Endothelial cell of umbilical vein (primary cell): ENCODE measurements around the gene NKX1-1. TPM values are rescaled to one million over a fixed set of nuclear protein-coding genes. Genes with fewer than 3 reads are reported as not detected.

Source experiments
- BruUV-seq: library from RNA; stranded (reverse); fragments of 400-500 nt; replicated peaks from 2 replicates; lab custom pipeline; 2021; lab: Mats Ljungman, UMichigan
- CTCF ChIA-PET: fragments of 300-600, 350-600 bp; sonication (Branson Sonifier 250); formaldehyde crosslinking; loops from one replicate; lab custom pipeline; 2021; ENCODE audit warnings: antibody characterized with exemption, inconsistent platforms; lab: Charles Lee
- POLR2A ChIA-PET: fragments of 300-600, 350-600 bp; sonication (Branson Sonifier 250); formaldehyde crosslinking; loops from one replicate; lab custom pipeline; 2021; ENCODE audit warnings: antibody characterized with exemption, inconsistent platforms; lab: Charles Lee
- DNase-seq: peaks from one replicate; pipeline ENCODE4 v3.0.0-alpha.2; 2011; ENCODE audit warnings: low read depth, low spot score
- FAIRE-seq: peaks from 2 replicates; lab custom pipeline; 2011; peaks lifted over from hg19 to GRCh38; lab: Jason Lieb, UNC
- H2AFZ ChIP-seq: 2 replicates; pipeline ENCODE4 v1.6.0; 2012; ENCODE audit warnings: low read depth, low read length, control low read depth, inconsistent platforms
- H3K27ac ChIP-seq: 2 replicates; pipeline ENCODE4 v1.5.1; 2011; ENCODE audit warnings: low read depth, mild to moderate bottlenecking, control low read depth, low read length, moderate library complexity; ENCODE audit not compliant: insufficient read depth
- H3K27me3 ChIP-seq, 2 experiments: 2 replicates each; pipeline versions ENCODE4 v1.6.0 to v1.6.1; 2011; ENCODE audit warnings: low read length in 2 of 2, mixed read lengths in 1 of 2; ENCODE audit not compliant: control insufficient read depth in 2 of 2, insufficient read depth in 2 of 2
- H3K36me3 ChIP-seq, 2 experiments: 2 replicates in 1 of 2; 3 replicates in 1 of 2; pipeline ENCODE4 v1.5.1; 2011; ENCODE audit warnings: low read length in 2 of 2, mild to moderate bottlenecking in 1 of 2, moderate library complexity in 1 of 2; ENCODE audit not compliant: control insufficient read depth in 2 of 2, insufficient read depth in 2 of 2; ENCODE audit errors: extremely low read depth in 1 of 2
- H3K4me1 ChIP-seq: 3 replicates; pipeline ENCODE4 v1.5.1; 2011; ENCODE audit warnings: mild to moderate bottlenecking, low read length; ENCODE audit not compliant: control insufficient read depth, insufficient read depth; ENCODE audit errors: extremely low read depth
- H3K4me2 ChIP-seq: 2 replicates; pipeline ENCODE4 v1.6.1; 2011; ENCODE audit warnings: low read length, control low read depth, mixed read lengths; ENCODE audit not compliant: insufficient read depth
- H3K4me3 ChIP-seq, 3 experiments: fragments of 200-600 bp in 1 of 3; sonication (generic), shearing (Covaris generic) in 1 of 3; replicated peaks in 1 of 3; 2 replicates each; pipeline ENCODE4 v1.5.1; 2011 to 2016; ENCODE audit warnings: control low read depth in 3 of 3, low read length in 3 of 3, mild to moderate bottlenecking in 2 of 3, inconsistent platforms in 1 of 3, low read depth in 1 of 3, moderate library complexity in 1 of 3; ENCODE audit not compliant: insufficient read depth in 1 of 3
- H3K79me2 ChIP-seq: 2 replicates; pipeline ENCODE4 v1.6.0; 2012; ENCODE audit warnings: low read length, inconsistent platforms; ENCODE audit not compliant: control insufficient read depth, insufficient read depth
- H3K9ac ChIP-seq: replicated peaks from 2 replicates; pipeline ENCODE3; 2011; ENCODE audit warnings: low read length, control low read depth; ENCODE audit not compliant: insufficient read depth; ENCODE audit errors: extremely low read depth
- H3K9me1 ChIP-seq: replicated peaks from 3 replicates; pipeline ENCODE4 v1.6.0; 2011; ENCODE audit warnings: mild to moderate bottlenecking, low read length; ENCODE audit not compliant: control insufficient read depth, insufficient read depth; ENCODE audit errors: extremely low read depth
- H3K9me3 ChIP-seq: replicated peaks from 2 replicates; pipeline ENCODE4 v1.5.1; 2012; ENCODE audit warnings: low read length, inconsistent platforms; ENCODE audit not compliant: control insufficient read depth, insufficient read depth
- H4K20me1 ChIP-seq: replicated peaks from 2 replicates; pipeline ENCODE3; 2011; ENCODE audit warnings: mild to moderate bottlenecking, low read length; ENCODE audit not compliant: control insufficient read depth, insufficient read depth; ENCODE audit errors: extremely low read depth
- CTCF ChIP-seq, 2 donors: IDR thresholded peaks; 1 replicate in 1 of 2; 2 replicates in 1 of 2; pipeline ENCODE4 v1.5.1; 2011; ENCODE audit warnings: low read length in 2 of 2, mild to moderate bottlenecking in 2 of 2, moderate library complexity in 2 of 2, control low read depth in 1 of 2, inconsistent platforms in 1 of 2, low read depth in 1 of 2; ENCODE audit not compliant: insufficient read depth in 1 of 2; ENCODE audit errors: extremely low read depth in 1 of 2
- FOS ChIP-seq: IDR thresholded peaks from 2 replicates; pipeline ENCODE4 v1.6.1; 2011; ENCODE audit warnings: mild to moderate bottlenecking, low read length, moderate library complexity, borderline replicate concordance; ENCODE audit not compliant: insufficient read depth
- GATA2 ChIP-seq: IDR thresholded peaks from 2 replicates; pipeline ENCODE4 v1.7.0; 2011; ENCODE audit warnings: low read depth, mild to moderate bottlenecking, moderate library complexity, mixed read lengths, low read length; ENCODE audit not compliant: insufficient read length, insufficient read depth
- MYC ChIP-seq: IDR thresholded peaks from one replicate; pipeline ENCODE4 v1.6.1; 2011; ENCODE audit warnings: mild to moderate bottlenecking, low read depth, low read length
- POLR2A ChIP-seq: IDR thresholded peaks from 2 replicates; pipeline ENCODE4 v1.6.1; 2012; ENCODE audit warnings: low read depth, mild to moderate bottlenecking, control low read depth, low read length
- POLR2AphosphoS5 ChIP-seq: IDR thresholded peaks from 2 replicates; pipeline ENCODE4 v1.6.1; 2012; ENCODE audit warnings: low read depth, mild to moderate bottlenecking, control low read depth, low read length, moderate library complexity; ENCODE audit not compliant: insufficient read depth
- dilution Hi-C: fragments of 300-500 bp; cut with MboI; formaldehyde crosslinking; loops from one replicate; pipeline ENCODE4 v1.15.0; 2019; ENCODE audit warnings: low sequenced_read_pairs; ENCODE audit not compliant: extremely low pct_ligation_motif_present
- intact Hi-C: fragments of 100-400 bp; cut with micrococcal nuclease; formaldehyde crosslinking; loops from one replicate; pipeline ENCODE4 v1.10.0; 2022
- polyA plus RNA-seq, 4 experiments: library from polyadenylated mRNA; depleted of rRNA in 3 of 4; stranded (reverse) in 3 of 4; unstranded in 1 of 4; fragments of >200 nt; gene quantifications; 2 replicates each; pipeline versions ENCODE4 v1.2.1 to v1.2.3, GENCODE V29; 2011 to 2012; ENCODE audit warnings: missing spikeins in 1 of 4
- total RNA-seq: library from RNA; stranded (reverse); gene quantifications from 2 replicates; pipeline ENCODE4 v1.2.3, GENCODE V29; 2021

NKX1-1 gene
- total and polyA plus RNA-seq, 2 donors (not counting 3 experiments of a cell fraction or from before 2014, with no cell fraction given): not detected

- intact Hi-C loops: no loop called here
- peaks cover 24 to 31% of the 10 kb centered on the region in 2 experiments for H3K27me3 ChIP-seq
- dilution Hi-C loops: no loop called here
- H3K79me2 ChIP-seq: no peaks in the 10 kb centered on the region
- H3K27ac ChIP-seq: no peak overlapping the region
- no peaks in the 10 kb centered on the region for H4K20me1 ChIP-seq
- no peak overlapping the region for H3K9ac ChIP-seq
- H3K9me1 ChIP-seq: no peaks in the 10 kb centered on the region
- DNase-seq (no peak), FAIRE-seq (no peak)
- H2AFZ ChIP-seq: no peak overlapping the region
- TF ChIP-seq MYC (no peak), CTCF (IDR thresholded peaks at IDR 0.05; ENCODE audit: extremely low read depth in 1 of 2, insufficient read depth in 1 of 2, low read depth in 1 of 2, low read length in 2 of 2) (no peak), FOS (no peak), POLR2A (no peak), GATA2 (no peak), POLR2AphosphoS5 (no peak)
- H3K36me3 ChIP-seq: no peaks in the 10 kb centered on the region
- H3K4me1 ChIP-seq: no peaks in the 10 kb centered on the region
- POLR2A ChIA-PET: interaction anchor here (0.6 kb wide), 1 partner anchor 8 kb away, joined by 5 read pairs; no protein-coding TSS in a partner anchor
- CTCF ChIA-PET: no interaction called here
- no TSS peak for BruUV-seq
- H3K4me3 ChIP-seq: no peak overlapping the region
- H3K4me2 ChIP-seq: no peak overlapping the region
- no peaks in the 10 kb centered on the region for H3K9me3 ChIP-seq
These were observed 5.5 kb upstream of the NKX1-1 start for GRCh38 chr4:1411436-1412375.
